Body of pancreas (tissue), 4 donors: Measurements from ENCODE around the gene NIN.

Experiments
- CTCF ChIP-seq, 7 experiments: fragments of 450-650 bp in 4 of 7; fragments of 200-600 bp in 3 of 7; sonication (generic) in 3 of 7; IDR thresholded peaks; one replicate each; pipeline ENCODE4 v1.5.1; 2016 to 2019; ENCODE audit warnings: antibody characterized with exemption in 7 of 7
- POLR2A ChIP-seq, 3 donors: fragments of 450-650 bp; IDR thresholded peaks; one replicate each; pipeline ENCODE4 v1.6.1; 2016; ENCODE audit warnings: antibody characterized with exemption in 3 of 3, mild to moderate bottlenecking in 2 of 3

- TF ChIP-seq CTCF (IDR thresholded peaks at IDR 0.05) (no peak), POLR2A (IDR thresholded peaks at IDR 0.05) (no peak)
These were observed 33.5 kb downstream of the NIN start for GRCh38 chr14:50797250-50798047.
